Suprapubic skin (tissue), 4 donors: ENCODE measurements around the gene WBP4.

Experiments used
- CTCF ChIP-seq, 2 donors: fragments of 200-600 bp in 1 of 2; fragments of 450-650 bp in 1 of 2; sonication (generic) in 1 of 2; IDR thresholded peaks; one replicate each; pipeline ENCODE4 v1.5.1; 2016 to 2019; ENCODE audit warnings: antibody characterized with exemption in 2 of 2, mild to moderate bottlenecking in 1 of 2, moderate library complexity in 1 of 2
- EP300 ChIP-seq: sonication (generic); formaldehyde crosslinking; IDR thresholded peaks from one replicate; pipeline ENCODE4 v1.6.1; 2017; ENCODE audit warnings: antibody characterized with exemption
- POLR2AphosphoS5 ChIP-seq, 3 donors: sonication (generic); formaldehyde crosslinking; IDR thresholded peaks; one replicate each; pipeline ENCODE4 v1.6.1; 2017; ENCODE audit warnings: antibody characterized with exemption in 3 of 3

- TF ChIP-seq EP300 (no peak), CTCF (IDR thresholded peaks at IDR 0.05) (no peak), POLR2AphosphoS5 (IDR thresholded peaks at IDR 0.05) (no peak)
Measured at GRCh38 chr13:41034382-41034781, 26.9 kb upstream of the WBP4 start.
